HUDEP-2 (cell line): ENCODE results near the gene NLGN1.

Source experiments
- DNase-seq, 76 experiments: peaks; one replicate each; lab custom pipeline; 2025; ENCODE audit not compliant: unreplicated experiment in 76 of 76; lab: John Stamatoyannopoulos, UW

The NLGN1 gene

GRCh38 chr3:173748105-173748504 lies 350.6 kb downstream of the NLGN1 start:
- DNase-seq = no peak

GRCh38 chr3:173750095-173750494 lies 352.6 kb downstream of the NLGN1 start:
- no peak for DNase-seq

- no peak for DNase-seq
Observed at GRCh38 chr3:173750591-173750990, 353.0 kb downstream of the NLGN1 start.

GRCh38 chr3:173753593-173753992 lies 356.0 kb downstream of the NLGN1 start:
- no peak for DNase-seq

GRCh38 chr3:173755161-173755560 lies 357.6 kb downstream of the NLGN1 start:
- no peak for DNase-seq

- no peak for DNase-seq
Observed at GRCh38 chr3:173761161-173761560, 363.6 kb downstream of the NLGN1 start.

- DNase-seq = no peak
Observed at GRCh38 chr3:173762501-173762900, 365.0 kb downstream of the NLGN1 start.

- DNase-seq = no peak
Observed at GRCh38 chr3:173770011-173770410, 372.5 kb downstream of the NLGN1 start.

- DNase-seq = no peak
Observed at GRCh38 chr3:173770796-173771573, 373.4 kb downstream of the NLGN1 start.

- no peak for DNase-seq
Observed at GRCh38 chr3:173773800-173774199, 376.3 kb downstream of the NLGN1 start.

GRCh38 chr3:173774294-173774693 lies 376.8 kb downstream of the NLGN1 start:
- DNase-seq = no peak

GRCh38 chr3:173778251-173778650 lies 380.7 kb downstream of the NLGN1 start:
- no peak for DNase-seq

- no peak for DNase-seq
Observed at GRCh38 chr3:173780067-173780466, 382.5 kb downstream of the NLGN1 start.

- no peak for DNase-seq
Observed at GRCh38 chr3:173785004-173785403, 387.5 kb downstream of the NLGN1 start.

- no peak for DNase-seq
Observed at GRCh38 chr3:173789530-173790162, 392.1 kb downstream of the NLGN1 start.

GRCh38 chr3:173793963-173794362 lies 396.4 kb downstream of the NLGN1 start:
- no peak for DNase-seq

GRCh38 chr3:173796405-173796804 lies 398.9 kb downstream of the NLGN1 start:
- no peak for DNase-seq

- DNase-seq = no peak
Observed at GRCh38 chr3:173796890-173797289, 399.3 kb downstream of the NLGN1 start.

GRCh38 chr3:173799060-173799816 lies 401.7 kb downstream of the NLGN1 start:
- DNase-seq = no peak

GRCh38 chr3:173800154-173800553 lies 402.6 kb downstream of the NLGN1 start:
- no peak for DNase-seq

- DNase-seq = no peak
Observed at GRCh38 chr3:173814809-173815208, 417.3 kb downstream of the NLGN1 start.

- no peak for DNase-seq
Observed at GRCh38 chr3:173819368-173819767, 421.8 kb downstream of the NLGN1 start.
